ENCODE results near the gene ARTN. TPM values are rescaled to one million over a fixed set of nuclear protein-coding genes. Genes with fewer than 3 reads are reported as not detected.

Gene ARTN
- total RNA-seq, 4 donors from 2014 or later: 0.94 TPM; not detected in 3

GRCh38 chr1:43957407-43958040 lies 23.9 kb downstream of the ARTN start:
- H3K9me3 ChIP-seq: no peaks in the 10 kb centered on the region
- DNase-seq: no peak
- H3K27ac ChIP-seq: no peak overlapping the region
- TF ChIP-seq POLR2A (IDR thresholded peaks at IDR 0.05) (no peak), CTCF (IDR thresholded peaks at IDR 0.05) (no peak)
- peaks cover 0 to 57% (median 0%) of the 10 kb centered on the region in 3 donors for H3K36me3 ChIP-seq
- H3K4me1 ChIP-seq: no peaks in the 10 kb centered on the region
- no peak overlapping the region for H3K4me3 ChIP-seq
- H3K27me3 ChIP-seq: no peaks in the 10 kb centered on the region

GRCh38 chr1:43958351-43959255 lies 25.0 kb downstream of the ARTN start:
- Histone ChIP-seq H3K36me3 (peaks cover 0 to 64% (median 0%) of the 10 kb centered on the region in 3 donors), H3K27me3 (no peaks in the 10 kb centered on the region), H3K9me3 (no peaks in the 10 kb centered on the region), H3K4me1 (no peaks in the 10 kb centered on the region), H3K27ac (no peak overlapping the region), H3K4me3 (no peak overlapping the region)
- TF ChIP-seq POLR2A (IDR thresholded peaks at IDR 0.05): no peak
- no peak for TF ChIP-seq CTCF (IDR thresholded peaks at IDR 0.05)
- DNase-seq: no peak

- TF ChIP-seq CTCF (IDR thresholded peaks at IDR 0.05) (no peak), POLR2A (IDR thresholded peaks at IDR 0.05) (no peak)
- Histone ChIP-seq H3K27ac (no peak overlapping the region), H3K4me1 (no peaks in the 10 kb centered on the region), H3K9me3 (no peaks in the 10 kb centered on the region), H3K36me3 (peaks cover 0 to 64% (median 0%) of the 10 kb centered on the region in 3 donors), H3K27me3 (no peaks in the 10 kb centered on the region), H3K4me3 (no peak overlapping the region)
- DNase-seq: no peak
Observed at GRCh38 chr1:43960798-43961197, 27.2 kb downstream of the ARTN start.

- peaks cover 0 to 58% (median 0%) of the 10 kb centered on the region in 3 donors for H3K36me3 ChIP-seq
- TF ChIP-seq CTCF (IDR thresholded peaks at IDR 0.05): no peak
- TF ChIP-seq POLR2A (IDR thresholded peaks at IDR 0.05): no peak
- H3K27me3 ChIP-seq: no peaks in the 10 kb centered on the region
- no peak overlapping the region for H3K4me3 ChIP-seq
- no peak overlapping the region for H3K27ac ChIP-seq
- no peaks in the 10 kb centered on the region for H3K9me3 ChIP-seq
- no peak for DNase-seq
- no peaks in the 10 kb centered on the region for H3K4me1 ChIP-seq
Observed at GRCh38 chr1:43961692-43962091, 28.1 kb downstream of the ARTN start.

GRCh38 chr1:43962324-43962723 lies 28.7 kb downstream of the ARTN start:
- H3K4me3 ChIP-seq: no peak overlapping the region
- no peaks in the 10 kb centered on the region for H3K4me1 ChIP-seq
- peaks cover 0 to 55% (median 0%) of the 10 kb centered on the region in 3 donors for H3K36me3 ChIP-seq
- H3K27me3 ChIP-seq: no peaks in the 10 kb centered on the region
- no peaks in the 10 kb centered on the region for H3K9me3 ChIP-seq
- H3K27ac ChIP-seq: no peak overlapping the region
- no peak for DNase-seq
- TF ChIP-seq CTCF (IDR thresholded peaks at IDR 0.05) (no peak), POLR2A (IDR thresholded peaks at IDR 0.05) (no peak)

Data from Peyer's patch (tissue), 4 donors.